SK-MEL-5 (cell line): ENCODE measurements around the gene PHF21A. TPM values are rescaled to one million over a fixed set of nuclear protein-coding genes. Genes with fewer than 3 reads are reported as not detected.

Experiments used
- DNase-seq: peaks from one replicate; pipeline ENCODE4 v3.0.0-alpha.2; 2016; ENCODE audit warnings: low read depth, low spot score
- in situ Hi-C: cut with HindIII; loops from 2 replicates; pipeline ENCODE4 v1.10.0; 2016; ENCODE audit warnings: low sequenced_read_pairs, high pct_unique_total_duplicates, low pct_unique_long_range_greater_than_20kb
- total RNA-seq: library from RNA; depleted of rRNA; stranded (reverse); fragments of >200 nt; shearing (Covaris generic); gene quantifications from 2 replicates; pipeline ENCODE4 v1.2.3, GENCODE V29; 2014; rRNA removed

PHF21A gene
- total RNA-seq, 1 experiment from 2014 or later = 15.2 TPM

DNA sequence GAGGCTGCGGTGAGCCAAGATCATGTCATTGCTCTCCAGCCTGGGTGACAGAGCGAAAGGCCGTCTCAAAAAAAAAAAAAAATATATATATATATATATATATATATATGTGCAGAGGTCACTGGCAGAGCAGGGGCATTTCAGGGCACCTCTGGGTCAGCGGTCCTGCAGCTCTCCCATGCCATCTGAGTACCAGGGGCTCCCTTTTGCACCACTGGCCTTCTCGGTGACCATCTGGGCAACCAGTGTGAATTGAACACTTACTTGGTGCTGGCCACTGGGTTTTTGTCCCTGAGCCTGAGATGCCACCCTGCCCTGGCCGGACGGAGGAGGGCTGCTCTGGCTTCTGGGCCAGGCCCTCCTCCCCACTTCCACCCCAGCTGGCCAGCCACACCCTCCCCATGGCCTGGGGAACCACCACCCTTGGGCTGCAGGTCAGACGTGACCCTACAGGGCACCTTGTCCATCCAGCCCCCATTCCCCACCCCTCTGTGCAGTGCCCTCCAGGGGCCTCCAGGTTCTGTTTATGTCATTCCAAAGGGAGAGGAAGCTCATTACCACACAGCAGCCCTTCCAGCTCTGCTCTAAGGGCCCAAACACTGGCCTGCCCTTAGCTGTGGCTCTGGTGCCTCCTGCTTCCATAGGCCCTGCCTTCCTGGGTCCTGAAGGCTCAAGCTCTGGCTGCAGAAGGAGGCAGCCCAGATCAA lies 225.5 kb downstream of the PHF21A start:
- in situ Hi-C loops = no loop called here
- DNase-seq = no peak

GRCh38 chr11:45894555-45895247 lies 226.6 kb downstream of the PHF21A start:
- in situ Hi-C loops = no loop called here
- DNase-seq = no peak

GRCh38 chr11:45892856-45893255 lies 228.4 kb downstream of the PHF21A start:
- in situ Hi-C loops = no loop called here

DNA sequence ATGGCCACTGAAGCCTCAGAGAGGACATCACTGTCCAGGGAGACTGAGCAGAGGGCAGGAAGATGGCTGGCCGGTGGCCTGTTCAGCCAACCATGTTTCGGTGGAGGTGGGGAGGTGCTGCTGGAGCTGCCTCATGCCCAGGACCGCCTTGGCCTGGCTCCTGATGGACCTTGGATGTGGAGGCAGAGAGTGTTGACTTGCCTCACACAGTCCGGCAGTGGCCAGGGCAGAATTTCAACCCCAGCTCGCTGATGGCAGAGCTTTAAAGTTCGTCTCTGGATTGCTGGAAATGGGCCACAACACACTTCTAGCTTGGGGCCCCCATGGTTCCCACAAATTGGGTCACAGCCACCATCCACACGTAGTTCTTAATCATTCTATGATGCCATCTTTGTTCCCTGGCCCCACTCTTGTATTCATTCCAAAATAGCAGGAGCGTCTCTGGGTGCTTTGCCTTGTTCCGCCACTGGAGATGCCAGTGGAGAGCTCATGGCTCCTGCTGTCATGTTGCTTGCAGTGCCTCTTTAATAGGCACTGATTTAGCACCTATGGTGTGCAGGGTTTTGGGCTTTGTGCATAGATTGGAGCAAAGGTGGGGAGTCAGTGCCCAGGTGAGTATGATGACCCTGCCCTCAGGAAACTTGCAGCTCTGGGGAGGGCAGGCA lies 230.2 kb downstream of the PHF21A start:
- DNase-seq = no peak
- in situ Hi-C loops = no loop called here

More at GRCh38 chr11:45892856-45893255, 228.4 kb downstream of the PHF21A start:
- no peak for DNase-seq

DNA sequence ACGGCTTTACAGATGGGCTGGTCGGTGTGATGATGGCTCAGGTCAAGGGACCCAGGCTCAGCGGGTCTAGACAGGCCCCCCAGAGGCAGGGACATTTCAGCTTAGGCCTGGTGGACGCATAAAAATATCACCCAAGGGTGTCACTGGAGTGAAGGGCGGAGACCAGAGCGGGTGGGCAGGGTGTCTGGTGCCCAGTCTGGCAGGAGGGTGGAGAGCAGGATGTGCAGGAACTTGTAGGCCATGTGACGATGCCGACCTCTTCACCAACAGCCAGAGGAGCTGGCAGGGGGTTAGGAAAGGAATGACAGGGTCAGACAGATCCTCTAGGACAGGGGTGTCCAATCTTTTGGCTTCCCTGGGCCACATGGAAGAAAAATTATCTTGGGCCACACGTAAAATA lies 231.3 kb downstream of the PHF21A start:
- DNase-seq = no peak
- in situ Hi-C loops = no loop called here

- in situ Hi-C loops = no loop called here
These were observed 231.7 kb downstream of the PHF21A start for GRCh38 chr11:45889555-45889954.

DNA sequence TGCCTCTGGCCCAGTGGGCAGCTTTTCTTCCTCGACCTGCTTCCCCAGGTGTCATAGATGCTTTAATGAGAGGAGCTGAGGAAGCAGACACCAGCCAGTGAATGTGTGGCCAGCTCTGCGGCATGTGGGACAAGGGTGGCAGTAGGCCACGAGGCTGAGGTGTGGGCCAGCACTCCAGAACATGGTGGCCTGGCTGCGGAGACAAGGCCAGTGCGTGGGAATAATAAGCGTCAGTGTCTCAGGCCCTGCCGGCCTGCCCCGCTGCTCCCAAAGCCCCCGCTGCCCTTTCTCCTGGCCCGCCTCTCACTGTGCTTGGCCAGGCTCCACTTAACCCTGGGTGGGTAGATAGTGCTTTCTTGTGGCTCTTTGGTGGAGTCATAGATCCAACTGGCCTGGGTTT lies 233.7 kb downstream of the PHF21A start:
- DNase-seq = no peak
- in situ Hi-C loops = no loop called here

More at GRCh38 chr11:45889555-45889954, 231.7 kb downstream of the PHF21A start:
- DNase-seq = no peak

DNA sequence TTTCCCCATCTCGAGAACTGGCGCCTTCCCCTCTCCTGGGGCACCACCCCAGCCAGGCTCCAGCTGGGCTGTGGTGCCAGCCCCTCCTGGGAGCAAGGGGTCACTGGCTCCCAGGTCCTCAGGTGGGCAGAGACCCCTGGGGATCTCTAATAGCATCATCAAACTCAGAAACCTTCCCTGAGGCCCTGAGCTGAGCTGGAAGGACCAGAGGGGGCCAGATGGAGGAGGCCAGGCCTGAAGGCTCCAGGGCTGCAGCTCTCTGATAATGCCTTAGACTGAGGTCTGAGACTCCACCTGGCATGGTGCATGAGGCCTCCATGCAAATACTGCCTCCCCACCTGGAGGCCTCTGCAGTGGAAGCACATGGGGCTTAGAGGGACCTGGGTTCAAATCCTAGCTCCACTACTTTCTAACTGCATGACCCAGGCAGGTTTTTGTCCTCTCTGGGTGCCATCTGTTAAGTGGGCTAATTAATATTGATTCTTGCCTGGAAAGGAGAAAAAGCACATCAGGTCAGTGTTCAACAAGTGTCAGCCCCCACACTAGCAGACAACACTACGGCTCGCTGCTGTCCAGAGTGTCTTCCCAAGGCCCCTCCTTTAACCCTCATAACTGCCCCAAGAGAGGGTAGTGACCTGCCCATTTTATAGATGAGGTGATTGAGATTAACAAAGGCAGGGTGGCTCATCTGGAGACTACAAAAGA lies 234.3 kb downstream of the PHF21A start:
- in situ Hi-C loops = no loop called here
- no peak for DNase-seq

- in situ Hi-C loops = no loop called here
- DNase-seq = no peak
These were observed 235.1 kb downstream of the PHF21A start for GRCh38 chr11:45885921-45886721.

DNA sequence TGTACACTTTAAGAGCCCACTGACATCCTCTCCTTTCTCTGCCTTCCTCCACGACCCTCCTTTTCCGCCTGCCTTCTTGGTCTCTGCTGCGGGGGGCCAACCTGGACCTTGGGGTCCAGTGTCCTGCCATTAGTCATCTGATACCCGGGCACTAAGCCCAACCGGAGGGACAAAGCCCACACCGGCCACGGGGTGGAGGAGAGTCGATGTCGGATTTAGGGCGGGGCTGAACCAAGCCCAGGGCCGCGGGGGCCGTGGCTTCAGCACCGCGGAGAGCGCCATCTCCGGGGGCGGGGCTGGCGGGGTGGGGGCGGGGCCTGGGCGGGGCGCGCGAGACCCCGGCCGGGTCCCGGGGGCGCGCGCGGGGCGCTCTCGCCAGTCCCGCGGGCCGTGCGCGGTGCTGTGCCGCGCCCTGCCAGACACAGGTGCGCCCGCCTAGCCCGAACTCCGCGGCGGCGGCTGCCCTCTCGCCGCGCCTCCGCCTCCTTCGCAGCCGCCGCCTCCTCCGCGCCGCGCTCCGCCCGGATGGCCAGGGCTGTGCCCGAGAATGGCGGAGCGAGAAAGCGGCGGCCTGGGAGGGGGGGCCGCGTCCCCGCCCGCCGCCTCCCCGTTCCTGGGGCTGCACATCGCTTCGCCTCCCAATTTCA lies 235.9 kb downstream of the PHF21A start, which contains the start of gene MAPK8IP1:
TSS of gene MAPK8IP1 (plus strand) at position 378 of the 647 bp plus-strand sequence. CDS start at position 548, 170 bp downstream.
- DNase-seq = peak; percentile 40
- in situ Hi-C loops = no loop called here

GRCh38 chr11:45884596-45885185 lies 236.6 kb downstream of the PHF21A start:
- DNase-seq = no peak
- in situ Hi-C loops = no loop called here

Other genes with a start within 250 kb of the PHF21A start
- gene MAPK8IP1, start 235.8 kb downstream of the PHF21A start, total RNA-seq = 14.3 and 16.1 TPM in 2 replicates
- gene FREY1, start 214.2 kb downstream of the PHF21A start, total RNA-seq = 0.37 and 1.2 TPM in 2 replicates
- gene PEX16, start 203.6 kb downstream of the PHF21A start, total RNA-seq = 25.8 and 26.0 TPM in 2 replicates
- 0.16 and 0.37 TPM in 2 replicates for gene LARGE2, start 198.8 kb downstream of the PHF21A start, total RNA-seq
- 0.13 TPM in 1 of 2 replicates, not detected in the other for gene CREB3L1, start 156.2 kb upstream of the PHF21A start, total RNA-seq
- gene DGKZ, start 226.0 kb upstream of the PHF21A start, total RNA-seq = 23.0 and 27.6 TPM in 2 replicates